ENCODE measurements around the gene CCDC167. TPM values are rescaled to one million over a fixed set of nuclear protein-coding genes. Genes with fewer than 3 reads are reported as not detected.

Gene CCDC167
- total RNA-seq, 1 experiment from 2014 or later, result 31.9 TPM

- Mint-ChIP-seq H3K4me1 (peaks cover 8 to 30% of the 10 kb centered on the region in 2 experiments), H3K9me3 (no peaks in the 10 kb centered on the region; a peak in 1 of 5 replicates), H3K4me3 (no peak overlapping the region), H3K36me3 (ENCODE audit: insufficient read depth in 1 of 3, low read depth in 3 of 3) (no peaks in the 10 kb centered on the region), H3K27ac (no peak overlapping the region), H3K27me3 (ENCODE audit: low read depth) (peaks cover 31% of the 10 kb centered on the region)
- no peak overlapping the region for H4K8ac ChIP-seq (replicated peaks; ENCODE audit: insufficient read length, low read depth, low read length)
- H3K27ac ChIP-seq (ENCODE audit: insufficient read length, low read depth, low read length), result no peak overlapping the region
- DNase-seq, result no peak
- H3K79me1 ChIP-seq (ENCODE audit: insufficient read depth, low read depth, low read length, poor library complexity, severe bottlenecking), result no peaks in the 10 kb centered on the region
- no peak overlapping the region for H3K4me2 ChIP-seq (ENCODE audit: insufficient read depth, insufficient read length, low read length)
- H2BK5ac ChIP-seq (ENCODE audit: insufficient read length, low read length), result no peak overlapping the region
- H4K5ac ChIP-seq (ENCODE audit: insufficient read length, low read depth, low read length), result no peak overlapping the region
- no peak overlapping the region for H3K56ac ChIP-seq (ENCODE audit: insufficient read length, low read depth, low read length)
- no peak for TF ChIP-seq CTCF (conservative IDR thresholded peaks at IDR 0.05)
- H3T11ph ChIP-seq (ENCODE audit: low read length), result no peak overlapping the region
- H2BK15ac ChIP-seq (ENCODE audit: low read depth, low read length), result no peak overlapping the region
- no peak overlapping the region for H2BK120ac ChIP-seq (ENCODE audit: low read depth, low read length, poor library complexity, severe bottlenecking)
- no peak overlapping the region for H3K18ac ChIP-seq (ENCODE audit: insufficient read length, low read depth, low read length)
- no peaks in the 10 kb centered on the region; the same call in 1 of the 2 replicates for H3K27me3 ChIP-seq (ENCODE audit: insufficient read depth, low read length)
- H3K9ac ChIP-seq (ENCODE audit: extremely low read depth, insufficient read length, low read length), result no peak overlapping the region
- no peaks in the 10 kb centered on the region for H3K9me3 ChIP-seq (ENCODE audit: control insufficient read depth, low read depth, low read length)
- no peak overlapping the region for H2BK20ac ChIP-seq (ENCODE audit: low read depth, low read length, poor library complexity, severe bottlenecking)
- no CpG with 5 or more reads among the region's 4 CpGs for WGBS (ENCODE audit: extremely low coverage, insufficient read length, low lambda C conversion rate)
- no peak overlapping the region for H2BK12ac ChIP-seq (ENCODE audit: insufficient read length, low read depth, low read length)
- H4K20me1 ChIP-seq (ENCODE audit: control insufficient read depth, insufficient read depth, insufficient read length), result no peaks in the 10 kb centered on the region
- no peak overlapping the region for H2AK5ac ChIP-seq (ENCODE audit: insufficient read length, low read length)
- H3K79me2 ChIP-seq (ENCODE audit: insufficient read depth, low read length), result no peaks in the 10 kb centered on the region
- no peaks in the 10 kb centered on the region; the same call in 1 of the 2 replicates for H3K4me1 ChIP-seq (ENCODE audit: insufficient read depth, low read length)
- H3K23me2 ChIP-seq (ENCODE audit: insufficient read length, low read depth, low read length, poor library complexity, severe bottlenecking), result no peaks in the 10 kb centered on the region
- no peak overlapping the region for H3K4ac ChIP-seq (ENCODE audit: low read depth, low read length)
- no peak overlapping the region for H2AFZ ChIP-seq (ENCODE audit: low read length)
- H4K91ac ChIP-seq (ENCODE audit: insufficient read length, low read depth, low read length), result no peak overlapping the region
- no peak overlapping the region for H3K23ac ChIP-seq (ENCODE audit: insufficient read length, low read depth, low read length)
- no peak overlapping the region for H3K14ac ChIP-seq (ENCODE audit: insufficient read depth, low read length)
Measured at GRCh38 chr6:37543361-37543760, 43.7 kb upstream of the CCDC167 start.
